Activated naive CD8-positive, alpha-beta T cell (primary cell): ENCODE results near the gene TRPV3.
"Not testable (repeated sequence)": the region's sequence is repeated elsewhere in the genome, so short reads cannot be mapped to it uniquely, and the experiment has no call there.

ENCODE experiments used
- H3K27ac Mint-ChIP-seq: one replicate; pipeline ENCODE4 v1.8.0; 2021; ENCODE audit warnings: mixed read lengths
- H3K27me3 Mint-ChIP-seq: one replicate; pipeline ENCODE4 v1.8.0; 2021; ENCODE audit warnings: mixed read lengths
- H3K36me3 Mint-ChIP-seq: one replicate; pipeline ENCODE4 v1.8.0; 2021; ENCODE audit warnings: mixed read lengths
- H3K4me1 Mint-ChIP-seq: one replicate; pipeline ENCODE4 v1.8.0; 2021; ENCODE audit warnings: low read depth, mixed read lengths
- H3K4me3 Mint-ChIP-seq: one replicate; pipeline ENCODE4 v1.8.0; 2021; ENCODE audit warnings: mild to moderate bottlenecking, mixed read lengths
- H3K9me3 Mint-ChIP-seq: one replicate; pipeline ENCODE4 v1.8.0; 2021; ENCODE audit warnings: low read depth, mixed read lengths

Gene TRPV3

GRCh38 chr17:3505008-3505407 lies 52.6 kb downstream of the TRPV3 start:
- peaks cover 1% of the 10 kb centered on the region for H3K27me3 Mint-ChIP-seq
- no peaks in the 10 kb centered on the region for H3K36me3 Mint-ChIP-seq
- peaks cover 3% of the 10 kb centered on the region for H3K9me3 Mint-ChIP-seq
- H3K4me3 Mint-ChIP-seq: no peak overlapping the region
- H3K27ac Mint-ChIP-seq: no peak overlapping the region
- H3K4me1 Mint-ChIP-seq: no peaks in the 10 kb centered on the region

- H3K36me3 Mint-ChIP-seq: no peaks in the 10 kb centered on the region
- no peak overlapping the region for H3K4me3 Mint-ChIP-seq
- no peaks in the 10 kb centered on the region for H3K4me1 Mint-ChIP-seq
- peaks cover 3% of the 10 kb centered on the region for H3K9me3 Mint-ChIP-seq
- H3K27ac Mint-ChIP-seq: no peak overlapping the region
- peaks cover 1% of the 10 kb centered on the region for H3K27me3 Mint-ChIP-seq
Observed at GRCh38 chr17:3503285-3503684, 54.3 kb downstream of the TRPV3 start.

GRCh38 chr17:3502466-3502865 lies 55.1 kb downstream of the TRPV3 start:
- H3K4me1 Mint-ChIP-seq: no peaks in the 10 kb centered on the region
- no peaks in the 10 kb centered on the region for H3K36me3 Mint-ChIP-seq

GRCh38 chr17:3501344-3501743 lies 56.3 kb downstream of the TRPV3 start:
- Mint-ChIP-seq H3K4me3 (no peak overlapping the region), H3K27me3 (no peaks in the 10 kb centered on the region), H3K36me3 (no peaks in the 10 kb centered on the region), H3K4me1 (no peaks in the 10 kb centered on the region), H3K27ac (no peak overlapping the region), H3K9me3 (no peaks in the 10 kb centered on the region)

More at GRCh38 chr17:3502466-3502865, 55.1 kb downstream of the TRPV3 start:
- Mint-ChIP-seq H3K4me3 (no peak overlapping the region), H3K9me3 (peaks cover 2% of the 10 kb centered on the region), H3K27ac (no peak overlapping the region), H3K27me3 (peaks cover under 1% of the 10 kb centered on the region)

- H3K4me1 Mint-ChIP-seq: no peaks in the 10 kb centered on the region
- no peaks in the 10 kb centered on the region for H3K9me3 Mint-ChIP-seq
- H3K27me3 Mint-ChIP-seq: no peaks in the 10 kb centered on the region
- H3K4me3 Mint-ChIP-seq: no peak overlapping the region
- no peaks in the 10 kb centered on the region for H3K36me3 Mint-ChIP-seq
- no peak overlapping the region for H3K27ac Mint-ChIP-seq
Observed at GRCh38 chr17:3497101-3497500, 60.5 kb downstream of the TRPV3 start.

GRCh38 chr17:3485481-3486068 lies 72.0 kb downstream of the TRPV3 start:
- Mint-ChIP-seq H3K27ac (no peak overlapping the region), H3K4me1 (no peaks in the 10 kb centered on the region), H3K27me3 (peaks cover 14% of the 10 kb centered on the region), H3K36me3 (no peaks in the 10 kb centered on the region), H3K4me3 (no peak overlapping the region), H3K9me3 (no peaks in the 10 kb centered on the region)

- no peaks in the 10 kb centered on the region for H3K9me3 Mint-ChIP-seq
- H3K4me3 Mint-ChIP-seq: no peak overlapping the region
- H3K27me3 Mint-ChIP-seq: peaks cover 11% of the 10 kb centered on the region
- no peak overlapping the region for H3K27ac Mint-ChIP-seq
- H3K4me1 Mint-ChIP-seq: no peaks in the 10 kb centered on the region
- no peaks in the 10 kb centered on the region for H3K36me3 Mint-ChIP-seq
Observed at GRCh38 chr17:3482852-3483251, 74.8 kb downstream of the TRPV3 start.

GRCh38 chr17:3479988-3480387 lies 77.6 kb downstream of the TRPV3 start:
- H3K27me3 Mint-ChIP-seq: peaks cover 6% of the 10 kb centered on the region
- H3K4me3 Mint-ChIP-seq: no peak overlapping the region
- no peaks in the 10 kb centered on the region for H3K9me3 Mint-ChIP-seq
- H3K27ac Mint-ChIP-seq: no peak overlapping the region
- peaks cover 3% of the 10 kb centered on the region for H3K4me1 Mint-ChIP-seq
- no peaks in the 10 kb centered on the region for H3K36me3 Mint-ChIP-seq

- peaks cover 3% of the 10 kb centered on the region for H3K4me1 Mint-ChIP-seq
- H3K9me3 Mint-ChIP-seq: no peaks in the 10 kb centered on the region
- H3K36me3 Mint-ChIP-seq: no peaks in the 10 kb centered on the region
- peaks cover 5% of the 10 kb centered on the region for H3K27me3 Mint-ChIP-seq
- H3K4me3 Mint-ChIP-seq: peak within 1 kb of the TSS; percentile 69
- H3K27ac Mint-ChIP-seq: no peak within 1 kb of the TSS
Observed at GRCh38 chr17:3475812-3476610, 81.6 kb downstream of the TRPV3 start, which contains the start of gene ASPA. ASPA (plus strand) TSS chr17:3475997; CDS start chr17:3476160, 163 bp downstream.

GRCh38 chr17:3475251-3475685 lies 82.3 kb downstream of the TRPV3 start:
- no peaks in the 10 kb centered on the region for H3K36me3 Mint-ChIP-seq
- peaks cover 3% of the 10 kb centered on the region for H3K4me1 Mint-ChIP-seq
- H3K27ac Mint-ChIP-seq: no peak overlapping the region
- no peaks in the 10 kb centered on the region for H3K9me3 Mint-ChIP-seq
- no peak overlapping the region for H3K4me3 Mint-ChIP-seq
- peaks cover 4% of the 10 kb centered on the region for H3K27me3 Mint-ChIP-seq

- peaks cover 3% of the 10 kb centered on the region for H3K4me1 Mint-ChIP-seq
- H3K36me3 Mint-ChIP-seq: no peaks in the 10 kb centered on the region
- H3K9me3 Mint-ChIP-seq: no peaks in the 10 kb centered on the region
- H3K27me3 Mint-ChIP-seq: peaks cover 4% of the 10 kb centered on the region
- H3K4me3 Mint-ChIP-seq: no peak overlapping the region
- H3K27ac Mint-ChIP-seq: no peak overlapping the region
Observed at GRCh38 chr17:3474212-3474611, 83.4 kb downstream of the TRPV3 start.

- Mint-ChIP-seq H3K9me3 (no peaks in the 10 kb centered on the region), H3K4me1 (peaks cover 3% of the 10 kb centered on the region), H3K36me3 (no peaks in the 10 kb centered on the region), H3K27me3 (peaks cover 3% of the 10 kb centered on the region), H3K4me3 (no peak overlapping the region), H3K27ac (no peak overlapping the region)
Observed at GRCh38 chr17:3472137-3472536, 85.5 kb downstream of the TRPV3 start.

GRCh38 chr17:3471599-3471998 lies 86.0 kb downstream of the TRPV3 start, which contains the start of gene SPATA22:
SPATA22 (minus strand) TSS chr17:3471819; CDS start chr17:3469325, 2,494 bp downstream.
- Mint-ChIP-seq H3K4me3 (no peak within 1 kb of the TSS), H3K36me3 (no peaks in the 10 kb centered on the region), H3K27ac (no peak within 1 kb of the TSS), H3K27me3 (peaks cover 3% of the 10 kb centered on the region), H3K4me1 (peaks cover 3% of the 10 kb centered on the region), H3K9me3 (no peaks in the 10 kb centered on the region)

GRCh38 chr17:3469529-3469928 lies 88.1 kb downstream of the TRPV3 start:
- Mint-ChIP-seq H3K9me3 (no peaks in the 10 kb centered on the region), H3K27ac (no peak overlapping the region), H3K36me3 (no peaks in the 10 kb centered on the region), H3K4me3 (no peak overlapping the region), H3K27me3 (peaks cover 3% of the 10 kb centered on the region), H3K4me1 (no peaks in the 10 kb centered on the region)

- H3K36me3 Mint-ChIP-seq, H3K4me3 Mint-ChIP-seq, H3K4me1 Mint-ChIP-seq, H3K27ac Mint-ChIP-seq, H3K9me3 Mint-ChIP-seq, H3K27me3 Mint-ChIP-seq: not testable (repeated sequence)
Observed at GRCh38 chr17:3466355-3466754, 91.3 kb downstream of the TRPV3 start.
